ENCODE results near the gene MYH15.
"Not testable (repeated sequence)": the region's sequence is repeated elsewhere in the genome, so short reads cannot be mapped to it uniquely, and the experiment has no call there.

MYH15 gene

GRCh38 chr3:108381529-108382140 lies 128.8 kb downstream of the MYH15 start:
- no peak for DNase-seq

GRCh38 chr3:108380128-108380795 lies 130.1 kb downstream of the MYH15 start:
- DNase-seq, result no peak

GRCh38 chr3:108378952-108379342 lies 131.4 kb downstream of the MYH15 start:
- DNase-seq, result not testable (repeated sequence)

GRCh38 chr3:108378153-108378951 lies 132.0 kb downstream of the MYH15 start:
- DNase-seq, result no peak

- DNase-seq, result no peak
These were observed 133.0 kb downstream of the MYH15 start for GRCh38 chr3:108377384-108377783.

GRCh38 chr3:108376026-108376425 lies 134.4 kb downstream of the MYH15 start:
- no peak for DNase-seq

GRCh38 chr3:108359011-108359410 lies 151.4 kb downstream of the MYH15 start:
- no peak for DNase-seq

- DNase-seq, result no peak
These were observed 153.4 kb downstream of the MYH15 start for GRCh38 chr3:108357042-108357441.

- DNase-seq, result no peak
These were observed 155.8 kb downstream of the MYH15 start for GRCh38 chr3:108354562-108354961.

GRCh38 chr3:108352176-108352575 lies 158.2 kb downstream of the MYH15 start:
- DNase-seq, result no peak

GRCh38 chr3:108346301-108347227 lies 163.8 kb downstream of the MYH15 start:
- DNase-seq, result no peak

GRCh38 chr3:108345492-108346205 lies 164.7 kb downstream of the MYH15 start:
- DNase-seq, result no peak

- no peak for DNase-seq
These were observed 166.9 kb downstream of the MYH15 start for GRCh38 chr3:108343491-108343890.

- DNase-seq, result no peak
These were observed 167.4 kb downstream of the MYH15 start for GRCh38 chr3:108342837-108343486.

- no peak for DNase-seq
These were observed 168.5 kb downstream of the MYH15 start for GRCh38 chr3:108341911-108342310.

GRCh38 chr3:108338901-108339545 lies 171.4 kb downstream of the MYH15 start:
- DNase-seq, result no peak

- no peak for DNase-seq
These were observed 175.7 kb downstream of the MYH15 start for GRCh38 chr3:108334701-108335100.

GRCh38 chr3:108333961-108334360 lies 176.4 kb downstream of the MYH15 start:
- no peak for DNase-seq

GRCh38 chr3:108331792-108332191 lies 178.6 kb downstream of the MYH15 start:
- no peak for DNase-seq

Data from KG1 (cell line).